ENCODE data around the gene FGF1.

DNA sequence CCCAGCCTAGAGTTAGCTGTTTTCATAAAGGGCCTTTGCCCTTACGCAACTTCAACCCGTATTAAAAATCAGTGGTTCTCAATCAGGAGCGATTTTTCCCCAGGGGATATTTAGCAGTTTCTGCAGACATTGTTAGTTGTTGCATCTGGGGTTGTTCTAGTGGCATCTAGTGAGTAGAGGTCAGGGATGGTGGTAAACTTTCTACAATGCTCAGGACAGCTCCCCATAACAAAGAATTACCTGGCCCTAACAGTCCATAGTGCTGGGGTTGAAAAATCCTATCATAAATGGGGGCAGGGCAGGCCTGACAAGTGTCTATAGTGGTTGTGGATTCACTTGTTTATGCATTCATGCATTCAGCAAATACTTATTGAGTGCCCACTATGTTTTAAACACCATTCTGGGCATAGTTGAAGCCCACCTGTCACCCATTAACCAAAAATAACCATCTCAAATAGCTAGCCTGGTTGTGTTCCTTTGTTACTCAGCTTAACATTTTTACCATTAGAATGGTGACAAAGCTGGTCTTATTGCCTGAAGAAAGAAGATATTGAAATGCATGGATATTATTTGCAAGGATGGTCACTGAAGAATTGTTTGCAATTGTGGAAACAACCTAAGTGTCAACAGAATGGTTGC lies 15.9 kb upstream of the FGF1 start:
- TF ChIP-seq, protein P1, sequence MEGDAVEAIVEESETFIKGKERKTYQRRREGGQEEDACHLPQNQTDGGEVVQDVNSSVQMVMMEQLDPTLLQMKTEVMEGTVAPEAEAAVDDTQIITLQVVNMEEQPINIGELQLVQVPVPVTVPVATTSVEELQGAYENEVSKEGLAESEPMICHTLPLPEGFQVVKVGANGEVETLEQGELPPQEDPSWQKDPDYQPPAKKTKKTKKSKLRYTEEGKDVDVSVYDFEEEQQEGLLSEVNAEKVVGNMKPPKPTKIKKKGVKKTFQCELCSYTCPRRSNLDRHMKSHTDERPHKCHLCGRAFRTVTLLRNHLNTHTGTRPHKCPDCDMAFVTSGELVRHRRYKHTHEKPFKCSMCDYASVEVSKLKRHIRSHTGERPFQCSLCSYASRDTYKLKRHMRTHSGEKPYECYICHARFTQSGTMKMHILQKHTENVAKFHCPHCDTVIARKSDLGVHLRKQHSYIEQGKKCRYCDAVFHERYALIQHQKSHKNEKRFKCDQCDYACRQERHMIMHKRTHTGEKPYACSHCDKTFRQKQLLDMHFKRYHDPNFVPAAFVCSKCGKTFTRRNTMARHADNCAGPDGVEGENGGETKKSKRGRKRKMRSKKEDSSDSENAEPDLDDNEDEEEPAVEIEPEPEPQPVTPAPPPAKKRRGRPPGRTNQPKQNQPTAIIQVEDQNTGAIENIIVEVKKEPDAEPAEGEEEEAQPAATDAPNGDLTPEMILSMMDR (IDR thresholded peaks at IDR 0.05) = no peak
- no peak for TF ChIP-seq POLR2A (IDR thresholded peaks at IDR 0.05; ENCODE audit: low read depth)
- TF ChIP-seq POLR2AphosphoS5 (IDR thresholded peaks at IDR 0.05) = no peak
- no peak for TF ChIP-seq EP300 (IDR thresholded peaks at IDR 0.05)

All from esophagus muscularis mucosa (tissue), 4 donors.